Fibroblast of upper back skin (primary cell): ENCODE measurements around the gene BNC2.

ENCODE experiments used
- DNase-seq: peaks from one replicate; pipeline ENCODE4 v3.0.0-alpha.2; 2013

The BNC2 gene

DNA sequence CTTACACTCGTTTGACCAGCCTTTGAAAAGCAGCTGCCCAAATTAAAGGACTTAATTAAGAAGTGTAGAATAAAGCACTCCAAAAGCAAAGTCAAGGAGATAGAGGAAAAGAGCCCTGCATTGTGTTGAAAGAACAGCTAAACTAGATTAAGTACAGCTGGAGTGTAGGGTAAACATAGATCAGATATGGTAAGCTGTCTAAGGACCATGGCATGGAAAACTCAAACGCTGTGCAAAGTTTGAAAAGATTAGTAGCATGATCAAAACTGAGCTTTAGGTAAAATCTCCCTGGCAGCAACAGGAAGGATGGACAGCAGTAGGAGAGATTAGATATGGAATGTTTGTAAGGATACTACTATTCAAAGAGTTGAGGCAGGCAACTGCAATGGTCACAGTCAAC is 55.4 kb downstream of the BNC2 start:
- DNase-seq, result no peak

GRCh38 chr9:16813838-16814237 is 56.6 kb downstream of the BNC2 start:
- DNase-seq, result no peak

- no peak for DNase-seq
Measured at GRCh38 chr9:16811987-16812685, 58.3 kb downstream of the BNC2 start.

GRCh38 chr9:16809912-16810610 is 60.4 kb downstream of the BNC2 start:
- no peak for DNase-seq

GRCh38 chr9:16806674-16807073 is 63.8 kb downstream of the BNC2 start:
- DNase-seq, result no peak

- no peak for DNase-seq
Measured at GRCh38 chr9:16803648-16804047, 66.8 kb downstream of the BNC2 start.

DNA sequence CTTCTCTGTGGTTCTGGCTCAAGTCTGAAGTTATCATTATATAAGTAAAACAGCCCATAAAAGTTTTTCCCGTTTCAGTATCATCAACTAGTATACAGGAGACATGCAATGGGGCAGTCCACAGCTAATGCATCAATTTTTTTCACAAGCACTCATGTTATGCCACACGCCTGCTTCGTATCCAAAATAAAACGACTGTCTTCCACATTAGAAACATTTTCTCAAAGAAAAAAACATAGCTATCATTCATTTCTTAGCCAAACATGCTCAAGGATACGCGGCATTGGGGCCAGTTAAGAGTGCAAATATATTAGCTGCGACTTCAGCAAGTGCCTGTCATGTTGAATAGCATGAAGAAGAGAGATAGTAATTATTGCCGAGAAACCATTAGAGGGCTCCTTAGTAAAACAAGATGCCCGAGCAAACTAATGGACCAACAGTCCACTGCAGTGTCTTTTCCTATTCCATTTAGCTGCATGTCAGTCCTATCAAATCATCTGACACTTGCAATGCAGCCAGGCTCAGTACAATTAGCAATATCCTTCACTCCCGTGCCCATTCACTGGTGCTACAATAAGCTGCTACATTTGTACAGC is 68.5 kb downstream of the BNC2 start:
- DNase-seq, result no peak

DNA sequence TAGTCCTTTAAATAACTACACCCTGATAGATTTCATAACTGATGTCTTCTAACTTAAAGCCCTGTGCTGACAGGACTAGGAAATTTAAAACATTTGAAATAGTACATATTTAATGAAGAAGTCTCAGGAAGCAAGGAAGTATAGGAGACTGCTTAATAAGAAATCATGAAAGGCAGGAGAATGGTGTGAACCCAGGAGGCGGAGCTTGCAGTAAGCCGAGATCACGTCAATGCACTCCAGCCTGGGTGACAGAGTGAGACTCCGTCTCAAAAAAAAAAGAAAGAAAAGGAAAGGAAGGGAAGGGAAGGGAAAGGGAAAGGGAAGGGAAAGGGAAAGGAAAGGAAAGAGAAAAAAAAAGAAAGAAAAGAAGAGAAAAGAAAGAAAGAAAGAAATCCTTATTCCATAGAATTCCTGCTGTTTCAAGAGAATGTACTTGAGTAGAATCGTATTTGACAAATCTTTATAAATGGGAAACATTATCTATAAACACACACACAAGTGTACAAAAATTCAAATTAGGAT is 74.1 kb downstream of the BNC2 start:
- DNase-seq, result no peak

DNA sequence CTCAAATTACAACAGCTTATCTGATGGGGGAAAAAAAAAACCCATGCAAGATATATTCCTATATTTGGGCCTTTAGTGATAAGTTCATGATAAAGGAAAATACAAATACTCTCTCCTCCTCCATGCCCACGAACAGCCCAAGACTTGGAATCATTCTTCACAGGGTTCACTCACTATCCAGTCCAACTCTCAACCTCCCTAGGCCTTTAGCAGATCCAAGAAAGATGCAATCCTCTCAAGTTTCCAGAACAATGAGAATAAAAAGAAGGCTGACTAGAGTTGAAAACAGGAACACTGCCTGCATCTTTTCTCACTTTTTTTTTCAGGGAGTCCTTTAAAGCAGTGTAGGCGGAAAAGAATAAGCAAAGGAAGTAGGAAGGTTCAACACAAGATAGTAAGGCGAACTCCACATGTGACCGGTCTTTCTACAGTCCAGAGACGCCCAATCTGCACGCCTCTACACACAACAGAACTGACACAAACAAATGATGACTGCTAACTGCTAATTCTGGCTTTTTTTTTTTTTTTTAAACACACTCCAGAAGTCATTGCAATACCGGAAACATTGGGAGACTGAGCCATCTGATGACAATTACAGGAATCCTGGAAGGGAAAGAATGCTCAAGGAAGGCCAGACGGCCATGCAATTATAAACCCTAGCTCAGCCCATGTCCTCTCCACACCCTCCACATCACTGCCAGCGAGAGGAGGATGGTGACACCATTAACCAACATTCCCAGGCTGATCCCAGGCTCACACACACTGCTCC is 75.4 kb downstream of the BNC2 start:
- DNase-seq, result peak; percentile 95

DNA sequence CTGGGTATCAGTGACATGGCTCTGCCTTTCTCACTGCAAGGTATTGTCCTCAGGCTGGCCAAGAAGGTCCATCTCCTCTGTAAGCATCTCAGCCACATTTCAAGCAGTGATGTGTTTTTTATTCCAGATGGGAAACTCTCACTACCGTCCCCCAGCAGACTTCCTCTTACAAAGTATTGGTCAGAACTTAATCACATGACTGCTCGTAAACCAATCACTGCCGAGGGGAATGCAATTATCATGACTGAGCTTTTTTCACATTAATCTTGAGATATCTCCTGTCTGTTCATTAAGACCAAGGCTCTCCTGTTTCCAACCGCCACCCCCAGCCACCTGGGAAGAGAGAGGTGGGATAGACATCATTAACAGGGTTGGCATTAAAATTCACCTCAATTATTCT is 76.4 kb downstream of the BNC2 start:
- DNase-seq, result no peak

GRCh38 chr9:16787724-16788123 is 82.7 kb downstream of the BNC2 start:
- DNase-seq, result peak; percentile 45

GRCh38 chr9:16784002-16784401 is 86.5 kb downstream of the BNC2 start:
- no peak for DNase-seq

GRCh38 chr9:16782490-16782889 is 88.0 kb downstream of the BNC2 start:
- DNase-seq, result no peak

DNA sequence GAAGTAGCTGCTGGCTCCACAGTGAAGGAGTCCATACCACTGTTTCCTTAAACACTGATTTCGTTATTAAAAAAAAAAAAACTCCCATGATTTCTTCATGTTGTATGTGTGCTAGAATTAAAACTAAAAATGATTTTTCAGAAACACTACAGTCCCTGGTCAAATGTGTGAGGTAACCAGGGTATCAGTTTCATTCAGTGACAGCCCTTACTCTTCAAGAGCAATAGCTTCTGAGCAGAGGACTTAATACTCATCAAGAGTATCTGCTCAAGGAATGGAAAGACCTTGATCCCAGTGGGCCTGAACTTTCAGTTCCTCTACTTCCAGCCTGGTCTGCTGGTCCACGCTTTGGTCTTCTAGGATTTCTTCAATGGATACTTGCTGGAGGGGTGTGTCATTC is 95.1 kb downstream of the BNC2 start:
- DNase-seq, result no peak

DNA sequence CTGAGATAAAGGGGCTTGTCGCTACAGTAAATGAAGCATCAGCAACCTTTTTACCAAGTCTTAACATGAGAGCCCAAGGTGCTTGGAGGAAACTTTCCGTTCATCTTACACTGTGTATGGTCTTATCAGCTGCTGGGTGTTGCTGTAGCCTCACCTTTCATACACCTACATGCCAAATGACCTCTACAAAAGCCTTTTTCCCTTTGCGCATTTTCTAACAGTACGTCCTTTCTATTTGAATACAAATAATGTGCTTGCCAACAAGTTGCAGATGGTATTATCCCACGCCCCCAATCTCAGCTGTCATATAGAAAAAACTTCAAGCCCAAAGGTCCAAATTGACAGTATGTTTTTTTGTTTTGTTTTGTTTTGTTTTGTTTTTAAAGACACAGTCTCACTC is 96.9 kb downstream of the BNC2 start:
- no peak for DNase-seq

GRCh38 chr9:16773116-16773515 is 97.4 kb downstream of the BNC2 start:
- no peak for DNase-seq

DNA sequence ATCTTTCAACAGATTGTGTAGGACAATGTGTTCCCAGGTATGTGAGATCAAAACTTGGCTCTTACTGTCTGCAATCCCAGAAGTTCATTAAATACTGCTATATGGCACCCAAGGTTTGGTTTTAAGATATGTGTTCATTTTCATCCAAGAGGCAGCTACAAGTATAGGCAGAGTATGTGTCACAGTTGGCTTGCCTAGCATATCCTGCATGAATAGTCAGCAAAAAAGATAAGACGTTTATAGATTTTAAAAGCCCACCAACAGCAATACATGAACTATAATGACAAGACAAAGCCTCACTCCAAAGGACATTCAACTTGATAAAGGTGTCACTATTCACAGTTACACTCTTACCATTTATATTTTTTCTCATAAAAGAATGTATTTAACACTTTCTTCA is 99.1 kb downstream of the BNC2 start:
- DNase-seq, result no peak

GRCh38 chr9:16769291-16769690 is 101.2 kb downstream of the BNC2 start:
- no peak for DNase-seq

- no peak for DNase-seq
Measured at GRCh38 chr9:16768816-16769215, 101.7 kb downstream of the BNC2 start.

DNA sequence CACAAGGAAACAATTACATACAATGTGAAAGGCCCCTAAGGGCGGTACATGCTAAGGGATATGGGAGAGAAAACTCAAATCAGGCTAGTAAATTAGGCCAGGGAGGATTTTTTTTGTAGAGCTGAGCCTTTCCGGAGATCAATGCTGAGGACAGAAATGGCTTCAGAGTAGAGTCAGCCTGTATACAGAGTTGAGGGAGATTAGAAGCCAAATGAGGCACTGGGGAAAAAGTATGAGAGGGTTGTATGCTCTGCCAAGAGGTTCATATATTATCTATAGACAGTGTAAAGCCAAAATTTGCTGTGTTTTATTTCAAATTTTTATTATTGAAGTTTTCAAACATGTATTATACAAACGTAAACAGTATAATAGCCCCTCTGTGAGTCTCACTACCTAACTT is 103.1 kb downstream of the BNC2 start:
- no peak for DNase-seq

DNA sequence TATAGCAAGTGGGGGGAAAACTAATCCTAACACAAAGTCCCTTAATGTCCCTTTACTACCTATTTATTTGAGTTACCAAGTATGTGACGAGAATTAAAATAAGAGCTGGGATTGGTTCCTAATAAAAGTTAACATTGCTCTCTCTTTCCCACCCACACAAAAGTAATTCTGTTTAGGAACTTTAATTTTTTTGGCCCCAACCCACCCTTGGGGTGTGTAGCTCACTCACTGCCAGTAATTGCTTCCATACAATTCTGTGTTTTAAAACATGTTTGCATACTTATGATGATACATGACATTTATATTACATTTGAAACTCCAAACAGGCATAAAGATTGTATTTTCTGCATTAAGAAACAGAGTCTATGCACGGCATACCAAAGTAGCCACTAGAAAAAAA is 106.5 kb downstream of the BNC2 start:
- no peak for DNase-seq

DNA sequence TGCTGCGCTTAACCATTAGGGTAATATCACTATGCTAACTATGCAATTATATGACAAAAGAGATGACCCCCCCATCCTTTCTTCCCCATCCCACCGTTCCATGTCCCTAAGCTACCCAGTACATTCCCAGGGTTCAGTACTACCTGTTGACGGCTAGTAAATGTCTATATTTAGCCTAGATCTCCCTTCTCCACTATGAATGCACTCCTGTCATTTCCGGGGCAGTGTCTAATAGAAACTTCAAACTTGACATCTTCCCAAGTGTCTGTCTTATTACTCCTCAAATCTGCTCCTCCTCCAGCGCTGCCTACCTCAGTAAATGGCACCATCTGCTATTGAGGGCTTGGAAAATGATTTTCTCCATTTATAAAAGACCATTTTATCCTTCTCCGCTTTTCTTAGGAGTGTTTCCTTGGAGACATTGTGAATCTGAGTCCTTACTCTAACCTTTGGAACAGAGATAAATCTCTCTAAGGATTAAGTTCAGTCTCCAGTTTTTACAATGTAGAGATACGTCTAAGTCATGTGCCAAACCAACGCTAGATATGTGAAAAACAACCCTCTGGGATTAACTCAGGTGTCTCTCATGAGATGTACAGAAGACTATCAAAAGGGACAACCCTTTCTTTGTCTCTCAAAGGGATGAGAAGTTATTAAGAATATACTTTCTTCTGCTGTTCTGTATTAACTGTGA is 114.9 kb downstream of the BNC2 start:
- no peak for DNase-seq

GRCh38 chr9:16754662-16755061 is 115.8 kb downstream of the BNC2 start:
- no peak for DNase-seq
